DMS 273 (cell line): ENCODE results near the gene TREH.
A peak's percentile ranks its signal among the peaks of the same experiment; 100 is the strongest.
"Not testable (repeated sequence)": the region's sequence is repeated elsewhere in the genome, so short reads cannot be mapped to it uniquely, and the experiment has no call there.

Experiments used
- DNase-seq: peaks from one replicate; lab custom pipeline; 2025; ENCODE audit not compliant: unreplicated experiment; lab: John Stamatoyannopoulos, UW

Gene TREH

GRCh38 chr11:118697346-118697745 lies 17.9 kb upstream of the TREH start:
- DNase-seq: no peak

- DNase-seq: no peak
Observed at GRCh38 chr11:118696673-118697226, 17.3 kb upstream of the TREH start.

GRCh38 chr11:118694771-118695170 lies 15.3 kb upstream of the TREH start:
- DNase-seq: no peak

GRCh38 chr11:118694185-118694584 lies 14.7 kb upstream of the TREH start:
- DNase-seq: no peak

GRCh38 chr11:118691926-118692830 lies 12.7 kb upstream of the TREH start:
- DNase-seq: peak; percentile 35

- DNase-seq: no peak
Observed at GRCh38 chr11:118690553-118691304, 11.3 kb upstream of the TREH start.

- DNase-seq: peak; percentile 96
Observed at GRCh38 chr11:118689852-118690552, 10.6 kb upstream of the TREH start.

GRCh38 chr11:118689503-118689851 lies 10.0 kb upstream of the TREH start:
- DNase-seq: no peak

GRCh38 chr11:118688851-118689502 lies 9.5 kb upstream of the TREH start:
- DNase-seq: no peak

GRCh38 chr11:118688339-118688738 lies 8.9 kb upstream of the TREH start:
- not testable (repeated sequence) for DNase-seq

GRCh38 chr11:118687906-118688305 lies 8.5 kb upstream of the TREH start:
- DNase-seq: no peak

- no peak for DNase-seq
Observed at GRCh38 chr11:118684187-118684586, 4.7 kb upstream of the TREH start.

GRCh38 chr11:118682939-118683338 lies 3.5 kb upstream of the TREH start:
- DNase-seq: not testable (repeated sequence)

- no peak for DNase-seq
Observed at GRCh38 chr11:118682372-118682771, 2.9 kb upstream of the TREH start.

GRCh38 chr11:118678908-118679307 lies 542 bp downstream of the TREH start:
- DNase-seq: not testable (repeated sequence)

- DNase-seq: no peak
Observed at GRCh38 chr11:118677977-118678376, 1.5 kb downstream of the TREH start.

GRCh38 chr11:118674082-118674435 lies 5.4 kb downstream of the TREH start:
- DNase-seq: no peak

- DNase-seq: no peak
Observed at GRCh38 chr11:118673361-118674081, 5.9 kb downstream of the TREH start.

- peak; percentile 39 for DNase-seq
Observed at GRCh38 chr11:118672846-118673245, 6.6 kb downstream of the TREH start.

GRCh38 chr11:118671254-118671653 lies 8.2 kb downstream of the TREH start:
- DNase-seq: no peak
